HepG2 (cell line): Measurements from ENCODE around the gene IQGAP3. TPM values are rescaled to one million over a fixed set of nuclear protein-coding genes. Genes with fewer than 3 reads are reported as not detected.

Source experiments
- ATAC-seq: fragments of 200-7000 bp; cut with Tn5 transposase; 3 replicates; pipeline ENCODE4 v1.9.1; 2020; ENCODE audit warnings: mild to moderate bottlenecking, moderate library complexity
- BruUV-seq: library from RNA; stranded (reverse); fragments of 400-500 nt; replicated peaks from 2 replicates; lab custom pipeline; 2021; lab: Mats Ljungman, UMichigan
- CTCF ChIA-PET: fragments of 300-600 bp; formaldehyde crosslinking; extraction: SDS; loops from one replicate; lab custom pipeline; 2021; ENCODE audit warnings: low total read pairs, inconsistent platforms, low intra/inter-chr PET ratio; lab: Yijun Ruan, JAX
- POLR2A ChIA-PET: fragments of 350-600 bp; sonication (Branson Sonifier 250); formaldehyde crosslinking; loops from one replicate; lab custom pipeline; 2020; ENCODE audit warnings: antibody characterized with exemption, inconsistent platforms; lab: Yijun Ruan, JAX
- DNase-seq: peaks from one replicate; pipeline ENCODE4 v3.0.0-alpha.2; 2015; ENCODE audit warnings: low spot score
- FAIRE-seq: peaks from 3 replicates; lab custom pipeline; 2011; peaks lifted over from hg19 to GRCh38; lab: Jason Lieb, UNC
- H2AFZ ChIP-seq: one replicate; pipeline ENCODE4 v1.6.1; 2011; ENCODE audit warnings: low read length, inconsistent platforms
- H3K27ac ChIP-seq: fragments of 300-600 bp; 3 replicates; pipeline ENCODE4 v1.8.0; 2011; ENCODE audit warnings: mixed run types, mild to moderate bottlenecking, mixed read lengths, low read length, inconsistent platforms; ENCODE audit not compliant: insufficient read depth; ENCODE audit errors: extremely low read length
- H3K27me3 ChIP-seq, 2 experiments: fragments of 200-600 bp in 1 of 2; 2 replicates in 1 of 2; 3 replicates in 1 of 2; pipeline versions ENCODE4 v1.6.0 to v1.8.0; 2011; ENCODE audit warnings: low read length in 2 of 2, mild to moderate bottlenecking in 2 of 2, moderate library complexity in 2 of 2, inconsistent platforms in 1 of 2; ENCODE audit not compliant: insufficient read depth in 2 of 2, control insufficient read depth in 1 of 2
- H3K36me3 ChIP-seq, 2 experiments: fragments of 200-600 bp in 1 of 2; replicated peaks in 1 of 2; 2 replicates in 1 of 2; 3 replicates in 1 of 2; pipeline versions ENCODE4 v1.5.1 to v1.8.0; 2011; ENCODE audit warnings: low read length in 2 of 2, inconsistent platforms in 1 of 2; ENCODE audit not compliant: insufficient read depth in 2 of 2, control insufficient read depth in 1 of 2
- H3K4me1 ChIP-seq: 2 replicates; pipeline ENCODE4 v1.5.1; 2012; ENCODE audit warnings: low read length, inconsistent platforms; ENCODE audit not compliant: insufficient read depth
- H3K4me2 ChIP-seq: 2 replicates; pipeline ENCODE4 v1.6.0; 2011; ENCODE audit warnings: low read depth, low read length, inconsistent platforms
- H3K4me3 ChIP-seq, 3 experiments: fragments of 200-600 bp in 1 of 3; sonication (generic), shearing (Covaris generic) in 1 of 3; replicated peaks in 1 of 3; 2 replicates each; pipeline ENCODE4 v1.5.1; 2011 to 2016; ENCODE audit warnings: low read length in 3 of 3, inconsistent platforms in 2 of 3, low read depth in 2 of 3, mild to moderate bottlenecking in 2 of 3, control low read depth in 1 of 3, mixed read lengths in 1 of 3; ENCODE audit not compliant: insufficient read depth in 1 of 3
- H3K79me2 ChIP-seq: one replicate; pipeline ENCODE4 v1.6.1; 2011; ENCODE audit warnings: low read length, inconsistent platforms; ENCODE audit not compliant: insufficient read depth
- H3K9ac ChIP-seq: 2 replicates; pipeline ENCODE4 v1.6.0; 2011; ENCODE audit warnings: mild to moderate bottlenecking, low read depth, low read length, inconsistent platforms; ENCODE audit not compliant: insufficient read depth
- H3K9me3 ChIP-seq: 2 replicates; pipeline ENCODE4 v1.5.1; 2012; ENCODE audit warnings: mild to moderate bottlenecking, low read length
- H4K20me1 ChIP-seq: 2 replicates; pipeline ENCODE4 v1.6.0; 2011; ENCODE audit warnings: inconsistent platforms, mild to moderate bottlenecking, low read length, moderate library complexity; ENCODE audit not compliant: insufficient read depth
- FIP1L1 ChIP-seq: fragments of 200-400 bp; formaldehyde crosslinking; IDR thresholded peaks from 2 replicates; pipeline ENCODE4 v1.6.1; 2018; ENCODE audit warnings: low read depth, mild to moderate bottlenecking, low read length, moderate library complexity, borderline replicate concordance; ENCODE audit not compliant: insufficient read depth
- MEF2D ChIP-seq: sonication (generic); formaldehyde crosslinking; IDR thresholded peaks from 2 replicates; pipeline ENCODE4 v1.5.1; 2020; ENCODE audit warnings: mild to moderate bottlenecking, missing genetic modification reagents
- NAIF1 ChIP-seq: sonication (generic); formaldehyde crosslinking; IDR thresholded peaks from 2 replicates; pipeline ENCODE4 v1.5.0; 2020; ENCODE audit warnings: mild to moderate bottlenecking, missing genetic modification reagents, borderline replicate concordance
- POLR2A ChIP-seq, 2 experiments: IDR thresholded peaks; 2 replicates each; pipeline ENCODE4 v1.6.1; 2011; ENCODE audit warnings: low read depth in 2 of 2, low read length in 2 of 2, mild to moderate bottlenecking in 1 of 2, moderate library complexity in 1 of 2; ENCODE audit not compliant: insufficient read depth in 1 of 2
- SYNCRIP ChIP-seq: fragments of 200-400 bp; formaldehyde crosslinking; IDR thresholded peaks from 2 replicates; pipeline ENCODE4 v1.6.1; 2018; ENCODE audit warnings: mild to moderate bottlenecking, low read depth, low read length; ENCODE audit not compliant: insufficient read depth
- ZNF282 ChIP-seq: fragments of 450-650 bp; IDR thresholded peaks from 2 replicates; pipeline ENCODE4 v1.6.1; 2018; ENCODE audit not compliant: partially characterized antibody
- ZNF83 ChIP-seq: sonication (generic); formaldehyde crosslinking; IDR thresholded peaks from 2 replicates; pipeline ENCODE4 v1.4.0; 2020; ENCODE audit warnings: missing genetic modification reagents, mild to moderate bottlenecking, borderline replicate concordance
- WGBS: methylation state at CpG from one replicate; pipeline ENCODE4 v1.1.6; 2017; ENCODE audit warnings: low lambda C conversion rate; 5-methylcytosine and 5-hydroxymethylcytosine counted together
- in situ Hi-C: cut with HindIII; loops from 2 replicates; pipeline ENCODE4 v1.10.0; 2017; ENCODE audit warnings: low pct_unique_long_range_greater_than_20kb; ENCODE audit not compliant: extremely low pct_ligation_motif_present
- intact Hi-C: fragments of 100-400 bp; cut with micrococcal nuclease; formaldehyde crosslinking; loops from one replicate; pipeline ENCODE4 v1.10.0; 2022; ENCODE audit not compliant: unreplicated experiment
- polyA plus RNA-seq, 8 experiments: library from polyadenylated mRNA; depleted of rRNA in 3 of 8; stranded (reverse) in 7 of 8; unstranded in 1 of 8; fragments of >200 nt; fragmentation: Illumina TruSeq in 4 of 8; extraction: Trizol in 4 of 8; gene quantifications; 2 replicates each; pipeline versions ENCODE4 v1.2.1 to v1.2.3, GENCODE V29; 2011 to 2016; ENCODE audit warnings: low read depth in 4 of 8, missing spikeins in 1 of 8, mixed read lengths in 1 of 8; ENCODE audit not compliant: insufficient read depth in 1 of 8
- total RNA-seq, 5 experiments: library from RNA; depleted of rRNA; stranded (reverse); fragments of >200 nt; fragmentation: Illumina TruSeq; extraction: Trizol; gene quantifications; 2 replicates each; pipeline ENCODE4 v1.2.3, GENCODE V29; 2016; ENCODE audit warnings: low read depth in 1 of 5
- TF ChIP-seq, protein P1 (sequence below): sonication (generic); formaldehyde crosslinking; IDR thresholded peaks from 2 replicates; pipeline ENCODE4 v1.5.1; 2020; ENCODE audit warnings: missing genetic modification reagents, mild to moderate bottlenecking, borderline replicate concordance
- TF ChIP-seq, protein P2 (sequence below): sonication (generic); formaldehyde crosslinking; IDR thresholded peaks from 2 replicates; pipeline ENCODE4 v1.4.0; 2020; ENCODE audit warnings: missing genetic modification reagents

IQGAP3 gene
- total and polyA plus RNA-seq, 2 of the 13 experiments (the other 11 are each of a cell fraction or from before 2014, with no cell fraction given), result 13.5 to 14.1 TPM

DNA sequence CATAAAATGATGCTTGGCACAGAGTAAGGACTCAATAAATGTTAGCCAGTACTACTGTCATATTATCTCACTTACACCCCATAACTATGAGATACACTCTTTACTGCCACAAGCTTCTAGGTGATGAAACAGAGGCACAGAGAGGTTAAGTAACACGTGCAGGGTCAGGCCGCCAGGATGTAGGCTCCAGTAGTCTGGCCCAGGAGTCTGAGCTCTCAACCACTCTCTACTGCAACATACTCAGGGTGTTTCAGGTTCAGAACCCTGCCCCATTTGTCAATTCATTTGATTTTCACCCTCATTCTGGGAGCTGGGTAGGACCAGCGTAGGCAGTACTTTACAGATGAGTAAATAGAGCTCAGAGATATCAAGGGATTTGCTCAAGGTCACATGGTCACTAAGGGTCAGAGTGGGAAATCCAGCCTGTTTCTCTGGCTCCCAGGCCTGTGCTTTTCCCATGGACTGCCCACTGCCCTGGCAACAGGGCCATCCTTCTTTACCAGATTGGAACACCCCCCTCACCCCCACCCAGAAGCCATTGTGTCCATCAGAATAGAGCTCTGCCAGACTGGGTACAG lies 21.2 kb downstream of the IQGAP3 start:
- CTCF ChIA-PET, result no interaction called here
- peak; percentile 56 for ATAC-seq

DNA sequence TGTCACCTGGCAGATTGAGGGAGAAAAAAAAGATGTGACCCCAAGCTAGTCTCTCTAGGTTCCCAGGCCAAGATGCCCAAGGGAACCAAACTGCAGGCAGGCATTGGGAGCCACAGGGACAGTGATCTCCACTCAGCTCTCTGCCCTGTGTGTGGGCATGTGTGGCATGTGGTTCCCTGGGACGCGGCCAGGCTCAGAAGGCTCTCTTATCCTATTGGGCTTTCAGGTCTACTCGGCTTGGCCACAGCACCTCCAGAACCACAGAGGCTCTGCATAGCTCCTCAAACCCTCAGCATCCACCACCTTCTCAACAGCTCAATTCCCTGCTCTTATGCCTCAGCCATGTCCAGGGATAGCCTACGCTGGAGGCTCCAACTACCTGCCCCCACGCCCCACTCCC lies 22.0 kb downstream of the IQGAP3 start:
- H3K79me2 ChIP-seq, result no peaks in the 10 kb centered on the region
- peaks cover 1 to 38% of the 10 kb centered on the region in 2 experiments; a peak in 4 of 5 replicates for H3K36me3 ChIP-seq
- no peaks in the 10 kb centered on the region for H3K9me3 ChIP-seq
- FAIRE-seq (no peak), DNase-seq (no peak), ATAC-seq (no peak)
- no peak overlapping the region for H3K4me3 ChIP-seq
- no peak overlapping the region for H3K27ac ChIP-seq
- no peak overlapping the region for H3K4me2 ChIP-seq
- WGBS, result 100% methylated on average over 3 of the region's 5 CpGs
- no peak overlapping the region for H2AFZ ChIP-seq
- CTCF ChIA-PET, result no interaction called here
- no TSS peak for BruUV-seq
- POLR2A ChIA-PET, result interaction anchor here (1.1 to 1.2 kb wide), 2 partner anchors 48 to 93 kb away, joined by 3 read pairs; no protein-coding TSS in a partner anchor
- H3K27me3 ChIP-seq, result no peaks in the 10 kb centered on the region
- intact Hi-C loops, result no loop called here
- in situ Hi-C loops, result no loop called here
- no peak overlapping the region for H3K9ac ChIP-seq
- H3K4me1 ChIP-seq, result peaks cover 15% of the 10 kb centered on the region
- no peaks in the 10 kb centered on the region for H4K20me1 ChIP-seq
- TF ChIP-seq FIP1L1 (no peak), POLR2A (IDR thresholded peaks at IDR 0.05; ENCODE audit: insufficient read depth in 1 of 2, low read depth in 2 of 2, low read length in 2 of 2) (no peak), SYNCRIP (no peak), ZNF282 (no peak), NAIF1 (no peak), MEF2D (CRISPR knock-in tag) (no peak)
- TF ChIP-seq, protein P1, sequence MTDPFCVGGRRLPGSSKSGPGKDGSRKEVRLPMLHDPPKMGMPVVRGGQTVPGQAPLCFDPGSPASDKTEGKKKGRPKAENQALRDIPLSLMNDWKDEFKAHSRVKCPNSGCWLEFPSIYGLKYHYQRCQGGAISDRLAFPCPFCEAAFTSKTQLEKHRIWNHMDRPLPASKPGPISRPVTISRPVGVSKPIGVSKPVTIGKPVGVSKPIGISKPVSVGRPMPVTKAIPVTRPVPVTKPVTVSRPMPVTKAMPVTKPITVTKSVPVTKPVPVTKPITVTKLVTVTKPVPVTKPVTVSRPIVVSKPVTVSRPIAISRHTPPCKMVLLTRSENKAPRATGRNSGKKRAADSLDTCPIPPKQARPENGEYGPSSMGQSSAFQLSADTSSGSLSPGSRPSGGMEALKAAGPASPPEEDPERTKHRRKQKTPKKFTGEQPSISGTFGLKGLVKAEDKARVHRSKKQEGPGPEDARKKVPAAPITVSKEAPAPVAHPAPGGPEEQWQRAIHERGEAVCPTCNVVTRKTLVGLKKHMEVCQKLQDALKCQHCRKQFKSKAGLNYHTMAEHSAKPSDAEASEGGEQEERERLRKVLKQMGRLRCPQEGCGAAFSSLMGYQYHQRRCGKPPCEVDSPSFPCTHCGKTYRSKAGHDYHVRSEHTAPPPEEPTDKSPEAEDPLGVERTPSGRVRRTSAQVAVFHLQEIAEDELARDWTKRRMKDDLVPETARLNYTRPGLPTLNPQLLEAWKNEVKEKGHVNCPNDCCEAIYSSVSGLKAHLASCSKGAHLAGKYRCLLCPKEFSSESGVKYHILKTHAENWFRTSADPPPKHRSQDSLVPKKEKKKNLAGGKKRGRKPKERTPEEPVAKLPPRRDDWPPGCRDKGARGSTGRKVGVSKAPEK (CRISPR knock-in tag), result no peak

More for the DNA sequence above, 21.2 kb downstream of the IQGAP3 start:
- peaks cover 15% of the 10 kb centered on the region for H3K4me1 ChIP-seq
- H2AFZ ChIP-seq, result no peak overlapping the region
- POLR2A ChIA-PET, result interaction anchor here (1.0 to 1.2 kb wide), 4 partner anchors 49 to 106 kb away, joined by 3 read pairs; no protein-coding TSS in a partner anchor
- H3K4me2 ChIP-seq, result no peak overlapping the region
- DNase-seq, result peak; percentile 20
- no peaks in the 10 kb centered on the region for H3K79me2 ChIP-seq
- intact Hi-C loops (loop anchor here (1.0 kb wide), 1 partner anchor 21 kb away; the partner anchor contains the start of gene IQGAP3), in situ Hi-C loops (no loop called here)
- WGBS, result 63% methylated on average over 3 of the region's 3 CpGs
- no peaks in the 10 kb centered on the region for H3K27me3 ChIP-seq
- H3K27ac ChIP-seq, result no peak overlapping the region
- no peak overlapping the region for H3K4me3 ChIP-seq
- H4K20me1 ChIP-seq, result no peaks in the 10 kb centered on the region
- no peaks in the 10 kb centered on the region for H3K9me3 ChIP-seq
- BruUV-seq, result no TSS peak
- TF ChIP-seq, protein P2, sequence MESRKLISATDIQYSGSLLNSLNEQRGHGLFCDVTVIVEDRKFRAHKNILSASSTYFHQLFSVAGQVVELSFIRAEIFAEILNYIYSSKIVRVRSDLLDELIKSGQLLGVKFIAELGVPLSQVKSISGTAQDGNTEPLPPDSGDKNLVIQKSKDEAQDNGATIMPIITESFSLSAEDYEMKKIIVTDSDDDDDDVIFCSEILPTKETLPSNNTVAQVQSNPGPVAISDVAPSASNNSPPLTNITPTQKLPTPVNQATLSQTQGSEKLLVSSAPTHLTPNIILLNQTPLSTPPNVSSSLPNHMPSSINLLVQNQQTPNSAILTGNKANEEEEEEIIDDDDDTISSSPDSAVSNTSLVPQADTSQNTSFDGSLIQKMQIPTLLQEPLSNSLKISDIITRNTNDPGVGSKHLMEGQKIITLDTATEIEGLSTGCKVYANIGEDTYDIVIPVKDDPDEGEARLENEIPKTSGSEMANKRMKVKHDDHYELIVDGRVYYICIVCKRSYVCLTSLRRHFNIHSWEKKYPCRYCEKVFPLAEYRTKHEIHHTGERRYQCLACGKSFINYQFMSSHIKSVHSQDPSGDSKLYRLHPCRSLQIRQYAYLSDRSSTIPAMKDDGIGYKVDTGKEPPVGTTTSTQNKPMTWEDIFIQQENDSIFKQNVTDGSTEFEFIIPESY (CRISPR knock-in tag), result peak; percentile 88; the same call in 1 of the 2 replicates
- TF ChIP-seq ZNF83, result no peak
- no peak overlapping the region for H3K9ac ChIP-seq
- H3K36me3 ChIP-seq, result peaks cover 4 to 43% of the 10 kb centered on the region in 2 experiments; a peak in 4 of 5 replicates
- no peak for FAIRE-seq
